ENCODE results near the gene LRMDA. TPM values are rescaled to one million over a fixed set of nuclear protein-coding genes. Genes with fewer than 3 reads are reported as not detected.

The LRMDA gene
- total and polyA plus RNA-seq, 2 of the 8 experiments (the other 6 are each of a cell fraction or from before 2014, with no cell fraction given) = 0.86 to 2.8 TPM

DNA sequence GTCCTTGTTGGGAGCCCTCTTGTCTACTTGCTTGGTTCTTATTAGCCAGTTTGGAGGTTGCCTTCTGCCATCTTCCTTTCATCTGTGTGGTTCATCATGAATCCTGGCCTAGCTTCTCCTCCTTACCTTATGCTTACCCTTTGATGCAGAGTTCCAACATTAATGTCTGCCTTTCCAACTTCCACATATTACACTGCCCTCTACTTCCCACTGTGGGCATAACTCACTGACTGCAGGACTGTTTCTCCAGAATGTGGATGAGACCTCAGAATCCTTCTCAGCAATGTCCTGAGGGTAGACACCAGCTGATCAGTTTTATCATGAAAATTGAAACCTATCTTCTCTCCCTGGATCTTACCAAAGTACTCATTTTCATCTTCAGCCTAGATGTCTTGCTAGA lies 491.0 kb downstream of the LRMDA start:
- no peaks in the 10 kb centered on the region for H4K20me1 ChIP-seq (replicated peaks in 1 of 2; ENCODE audit: control insufficient read depth in 1 of 2, insufficient read depth in 2 of 2, low read length in 2 of 2)
- CTCF ChIA-PET (ENCODE audit: partially characterized antibody) = interaction anchor here (1.1 kb wide), 1 partner anchor 114 kb away, joined by 3 read pairs; no protein-coding TSS in a partner anchor
- FAIRE-seq = no peak

More for the DNA sequence above, 491.0 kb downstream of the LRMDA start:
- no peak overlapping the region for H2BK5ac ChIP-seq (ENCODE audit: low read depth, low read length)
- no peaks in the 10 kb centered on the region for H3K79me1 ChIP-seq (ENCODE audit: low read depth, low read length)
- H2AK5ac ChIP-seq (ENCODE audit: low read depth, low read length) = no peak overlapping the region
- H2BK15ac ChIP-seq (ENCODE audit: low read length) = no peak overlapping the region
- no peak overlapping the region for H3K18ac ChIP-seq (ENCODE audit: extremely low read depth, low read length)
- no peak overlapping the region for H3K23ac ChIP-seq (ENCODE audit: insufficient read length)
- H2AFZ ChIP-seq (ENCODE audit: low read length) = no peak overlapping the region
- H2BK12ac ChIP-seq (ENCODE audit: low read depth, low read length) = no peak overlapping the region
- H3K23me2 ChIP-seq (ENCODE audit: low read depth, low read length) = no peaks in the 10 kb centered on the region
- no peak overlapping the region for H3K56ac ChIP-seq (replicated peaks; ENCODE audit: insufficient read length, low read depth, low read length)
- H4K91ac ChIP-seq (replicated peaks; ENCODE audit: insufficient read length, low read length) = no peak overlapping the region
- H3K14ac ChIP-seq (ENCODE audit: insufficient read length) = no peak overlapping the region
- H4K5ac ChIP-seq (ENCODE audit: insufficient read length, low read depth, low read length) = no peak overlapping the region
- H3K4ac ChIP-seq (replicated peaks; ENCODE audit: insufficient read length, low read depth, low read length) = no peak overlapping the region
- no peak overlapping the region for H2BK20ac ChIP-seq (ENCODE audit: low read length)
- POLR2A ChIA-PET (ENCODE audit: partially characterized antibody) = no interaction called here
- no peaks in the 10 kb centered on the region for H3K27me3 ChIP-seq (replicated peaks in 1 of 4; ENCODE audit: control insufficient read depth in 3 of 4, extremely low read depth in 1 of 4, insufficient read depth in 3 of 4, low read length in 3 of 4)
- no peaks in the 10 kb centered on the region for H3K36me3 ChIP-seq (ENCODE audit: control insufficient read depth in 2 of 4, insufficient read depth in 4 of 4, low read length in 3 of 4)
- TF ChIP-seq SUZ12 (IDR thresholded peaks at IDR 0.05; ENCODE audit: low read length) = no peak
- TF ChIP-seq, protein P1, sequence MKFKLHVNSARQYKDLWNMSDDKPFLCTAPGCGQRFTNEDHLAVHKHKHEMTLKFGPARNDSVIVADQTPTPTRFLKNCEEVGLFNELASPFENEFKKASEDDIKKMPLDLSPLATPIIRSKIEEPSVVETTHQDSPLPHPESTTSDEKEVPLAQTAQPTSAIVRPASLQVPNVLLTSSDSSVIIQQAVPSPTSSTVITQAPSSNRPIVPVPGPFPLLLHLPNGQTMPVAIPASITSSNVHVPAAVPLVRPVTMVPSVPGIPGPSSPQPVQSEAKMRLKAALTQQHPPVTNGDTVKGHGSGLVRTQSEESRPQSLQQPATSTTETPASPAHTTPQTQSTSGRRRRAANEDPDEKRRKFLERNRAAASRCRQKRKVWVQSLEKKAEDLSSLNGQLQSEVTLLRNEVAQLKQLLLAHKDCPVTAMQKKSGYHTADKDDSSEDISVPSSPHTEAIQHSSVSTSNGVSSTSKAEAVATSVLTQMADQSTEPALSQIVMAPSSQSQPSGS (IDR thresholded peaks at IDR 0.05; ENCODE audit: low read length) = no peak
- TF ChIP-seq SIRT6 (IDR thresholded peaks at IDR 0.05; ENCODE audit: low read length) = no peak
- TF ChIP-seq HDAC6 (IDR thresholded peaks at IDR 0.05; ENCODE audit: low read depth, low read length) = no peak
- no peak for TF ChIP-seq CTBP2 (IDR thresholded peaks at IDR 0.05; ENCODE audit: borderline replicate concordance, insufficient read depth, insufficient read length, low read length)
- peak in 1 of 2 experiments; percentile 27; a peak in 1 of 4 replicates for TF ChIP-seq RAD21 (IDR thresholded peaks at IDR 0.05 in 1 of 2, conservative IDR thresholded peaks at IDR 0.05 in 1 of 2; ENCODE audit: low read depth in 2 of 2, low read length in 2 of 2)
- TF ChIP-seq ASH2L (IDR thresholded peaks at IDR 0.05; ENCODE audit: low read length) = no peak
- TF ChIP-seq CHD1 (IDR thresholded peaks at IDR 0.05; ENCODE audit: low read depth, low read length) = no peak
- H3K4me3 ChIP-seq (ENCODE audit: extremely low read depth in 1 of 4, insufficient read depth in 2 of 4, low read depth in 3 of 4, low read length in 4 of 4) = no peak overlapping the region
- H3K4me1 ChIP-seq (replicated peaks in 1 of 4; ENCODE audit: control insufficient read depth in 3 of 4, insufficient read depth in 4 of 4, low read length in 3 of 4) = peaks cover 0 to 4% (median 0%) of the 10 kb centered on the region in 4 experiments; a peak in 2 of 7 replicates
- no peak overlapping the region for H2BK120ac ChIP-seq (replicated peaks; ENCODE audit: low read depth, low read length)
- no peak overlapping the region for H3K9ac ChIP-seq (replicated peaks in 1 of 4; ENCODE audit: extremely low read depth in 1 of 4, low read depth in 3 of 4, low read length in 3 of 4)
- no peaks in the 10 kb centered on the region for H3K79me2 ChIP-seq (ENCODE audit: control insufficient read depth in 1 of 2, insufficient read depth in 2 of 2, low read length in 2 of 2)
- H3K9me3 ChIP-seq (ENCODE audit: insufficient read depth in 2 of 2, low read depth in 1 of 2, low read length in 1 of 2) = no peaks in the 10 kb centered on the region
- no peak overlapping the region for H3K4me2 ChIP-seq (ENCODE audit: insufficient read depth in 1 of 2, low read depth in 2 of 2, low read length in 2 of 2)
- H4K8ac ChIP-seq (ENCODE audit: extremely low read depth, insufficient read depth, low read length) = no peak overlapping the region
- no peak overlapping the region for H3K27ac ChIP-seq (ENCODE audit: low read depth, low read length)
- DNase-seq (ENCODE audit: low read depth in 1 of 2, low spot score in 2 of 2) = no peak
